Measurements from ENCODE around the gene MAP3K2. TPM values are rescaled to one million over a fixed set of nuclear protein-coding genes. Genes with fewer than 3 reads are reported as not detected.

MAP3K2 gene
- total RNA-seq, 6 experiments from 2014 or later, result 38.5 to 44.2 (median 40.1) TPM

GRCh38 chr2:127406454-127406853, 18.7 kb upstream of the MAP3K2 start:
- H3K27ac Mint-ChIP-seq, result no peak overlapping the region

GRCh38 chr2:127405255-127405610, 17.5 kb upstream of the MAP3K2 start:
- Mint-ChIP-seq H3K36me3 (ENCODE audit: low read depth) (no peaks in the 10 kb centered on the region), H3K9me3 (no peaks in the 10 kb centered on the region), H3K27ac (no peak overlapping the region), H3K4me3 (no peak overlapping the region), H3K27me3 (ENCODE audit: insufficient read depth) (peaks cover 4% of the 10 kb centered on the region; the same call in 1 of the 2 replicates), H3K4me1 (ENCODE audit: low read depth) (peaks cover 51% of the 10 kb centered on the region)
- no peak for TF ChIP-seq CTCF (IDR thresholded peaks at IDR 0.05)
- DNase-seq, result no peak

More at GRCh38 chr2:127406454-127406853, 18.7 kb upstream of the MAP3K2 start:
- H3K4me1 Mint-ChIP-seq (ENCODE audit: low read depth), result peaks cover 59% of the 10 kb centered on the region
- no peak for TF ChIP-seq CTCF (IDR thresholded peaks at IDR 0.05)
- peaks cover 4% of the 10 kb centered on the region; the same call in 1 of the 2 replicates for H3K27me3 Mint-ChIP-seq (ENCODE audit: insufficient read depth)
- H3K4me3 Mint-ChIP-seq, result no peak overlapping the region
- H3K36me3 Mint-ChIP-seq (ENCODE audit: low read depth), result no peaks in the 10 kb centered on the region
- no peaks in the 10 kb centered on the region for H3K9me3 Mint-ChIP-seq
- no peak for DNase-seq

GRCh38 chr2:127404466-127405254, 16.9 kb upstream of the MAP3K2 start:
- Mint-ChIP-seq H3K4me1 (ENCODE audit: low read depth) (peaks cover 46% of the 10 kb centered on the region), H3K36me3 (ENCODE audit: low read depth) (no peaks in the 10 kb centered on the region), H3K27ac (no peak overlapping the region), H3K4me3 (no peak overlapping the region), H3K27me3 (ENCODE audit: insufficient read depth) (peaks cover 4% of the 10 kb centered on the region; the same call in 1 of the 2 replicates), H3K9me3 (no peaks in the 10 kb centered on the region)
- TF ChIP-seq CTCF (IDR thresholded peaks at IDR 0.05), result no peak
- no peak for DNase-seq

GRCh38 chr2:127403460-127403859, 15.7 kb upstream of the MAP3K2 start:
- no peak for DNase-seq
- H3K4me1 Mint-ChIP-seq (ENCODE audit: low read depth), result peaks cover 54% of the 10 kb centered on the region
- peaks cover 4% of the 10 kb centered on the region; the same call in 1 of the 2 replicates for H3K27me3 Mint-ChIP-seq (ENCODE audit: insufficient read depth)
- no peaks in the 10 kb centered on the region for H3K36me3 Mint-ChIP-seq (ENCODE audit: low read depth)
- no peak overlapping the region for H3K27ac Mint-ChIP-seq
- no peak for TF ChIP-seq CTCF (IDR thresholded peaks at IDR 0.05)
- H3K9me3 Mint-ChIP-seq, result no peaks in the 10 kb centered on the region
- no peak overlapping the region for H3K4me3 Mint-ChIP-seq

- DNase-seq, result no peak
- Mint-ChIP-seq H3K27me3 (ENCODE audit: insufficient read depth) (peaks cover 6% of the 10 kb centered on the region; the same call in 1 of the 2 replicates), H3K4me3 (no peak overlapping the region), H3K36me3 (ENCODE audit: low read depth) (no peaks in the 10 kb centered on the region), H3K4me1 (ENCODE audit: low read depth) (peaks cover 59% of the 10 kb centered on the region), H3K9me3 (no peaks in the 10 kb centered on the region), H3K27ac (peak overlapping the region; percentile 65)
- TF ChIP-seq CTCF (IDR thresholded peaks at IDR 0.05), result no peak
Observed at GRCh38 chr2:127401757-127402695, 14.3 kb upstream of the MAP3K2 start.
